Measurements from ENCODE around the gene CTSD. TPM values are rescaled to one million over a fixed set of nuclear protein-coding genes. Genes with fewer than 3 reads are reported as not detected.
A peak's percentile ranks its signal among the peaks of the same experiment; 100 is the strongest.

Gene CTSD
- total and polyA plus RNA-seq, 4 donors = 310 to 814 (median 553) TPM

DNA sequence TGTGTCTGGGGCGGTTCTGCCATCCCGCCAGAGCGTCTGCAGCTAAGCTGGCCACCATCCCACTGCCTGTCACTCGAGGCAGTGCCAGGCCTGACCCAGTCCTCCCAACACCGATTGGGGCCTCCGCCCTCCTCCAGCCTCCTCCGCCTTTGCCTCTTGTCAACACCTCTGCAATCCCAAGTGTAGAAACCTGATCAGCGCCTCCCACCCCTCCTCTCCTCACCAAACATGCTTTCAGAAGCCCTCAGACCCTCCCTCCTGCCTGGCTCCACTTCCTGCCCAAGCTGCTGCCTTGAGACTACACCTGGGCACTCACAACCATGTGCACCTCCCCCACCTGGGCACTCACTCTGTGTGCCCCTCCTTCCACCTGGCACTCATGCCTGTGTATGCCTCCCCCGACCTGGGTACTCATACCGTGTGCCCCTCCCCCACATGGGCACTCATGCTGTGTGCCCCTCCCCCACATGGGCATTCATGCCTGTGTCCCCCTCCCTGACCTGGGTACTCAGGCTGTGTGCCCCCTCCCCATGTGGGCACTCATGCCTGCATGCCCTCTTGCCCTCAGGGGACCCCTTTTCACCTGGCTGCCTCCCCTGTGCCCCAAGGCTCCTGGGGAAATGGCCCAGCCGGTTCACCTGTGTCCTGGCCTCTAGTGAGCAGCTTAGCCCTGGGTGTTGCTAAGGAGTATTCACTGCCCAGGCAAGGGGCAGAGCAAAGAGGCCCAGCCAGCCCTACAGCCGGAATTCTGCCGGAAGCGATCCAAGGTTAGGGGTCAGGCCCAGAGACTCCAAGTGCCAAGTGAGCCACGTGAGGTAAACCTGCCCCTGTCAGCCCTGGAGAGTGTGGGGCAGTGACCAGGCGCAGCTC, 7.8 kb downstream of the CTSD start:
- Histone ChIP-seq H3K27ac (ENCODE audit: low read depth in 1 of 2, low read length in 2 of 2) (peak overlapping the region; percentile 49 to 50), H3K36me3 (ENCODE audit: control insufficient read depth in 4 of 4, insufficient read depth in 3 of 4, low read depth in 1 of 4, low read length in 3 of 4) (peaks cover 0 to 35% (median 23%) of the 10 kb centered on the region in 4 donors), H3K9me3 (ENCODE audit: control insufficient read depth in 4 of 4, low read length in 3 of 4) (no peaks in the 10 kb centered on the region), H3K4me3 (ENCODE audit: low read depth in 1 of 3, low read length in 3 of 3) (no peak overlapping the region), H3K9ac (ENCODE audit: low read depth in 1 of 2, low read length in 2 of 2) (no peak overlapping the region), H3K27me3 (ENCODE audit: control insufficient read depth in 4 of 4, insufficient read depth in 4 of 4, low read length in 3 of 4) (no peaks in the 10 kb centered on the region), H3K4me1 (ENCODE audit: control insufficient read depth in 4 of 4, insufficient read depth in 4 of 4, low read length in 3 of 4) (peaks cover 19 to 57% (median 38%) of the 10 kb centered on the region in 4 donors)
- TF ChIP-seq FOXA1 (IDR thresholded peaks at IDR 0.05) (no peak), HNF4A (conservative IDR thresholded peaks at IDR 0.05) (peak in 1 of 2 donors; percentile 42), RXRA (IDR thresholded peaks at IDR 0.05) (peak in 1 of 2 donors; percentile 50), NR2F2 (IDR thresholded peaks at IDR 0.05) (peak; percentile 58)
- DNase-seq (ENCODE audit: low spot score) = no peak
- WGBS = 50% methylated on average over 16 of the region's 16 CpGs

DNA sequence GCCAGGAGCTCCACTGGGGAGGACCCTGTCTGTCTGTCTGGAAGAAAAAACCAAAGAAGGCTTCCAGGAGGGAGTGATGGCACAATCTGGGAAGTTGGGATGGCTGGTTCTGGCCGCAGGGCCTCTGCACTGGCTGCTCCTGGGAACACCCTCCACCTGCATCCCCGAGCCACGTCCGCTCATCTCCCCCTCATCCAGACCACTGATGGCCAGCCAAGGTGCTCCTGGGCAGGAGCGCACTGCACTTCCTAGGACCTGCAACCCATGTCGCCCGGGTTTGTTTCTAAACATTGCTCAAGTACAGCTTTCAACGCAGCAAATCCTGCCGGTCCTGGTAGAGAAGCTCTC, 8.4 kb downstream of the CTSD start:
- Histone ChIP-seq H3K36me3 (ENCODE audit: control insufficient read depth in 4 of 4, insufficient read depth in 3 of 4, low read depth in 1 of 4, low read length in 3 of 4) (peaks cover 0 to 35% (median 23%) of the 10 kb centered on the region in 4 donors), H3K4me3 (ENCODE audit: low read depth in 1 of 3, low read length in 3 of 3) (no peak overlapping the region), H3K27ac (ENCODE audit: low read depth in 1 of 2, low read length in 2 of 2) (no peak overlapping the region), H3K9me3 (ENCODE audit: control insufficient read depth in 4 of 4, low read length in 3 of 4) (no peaks in the 10 kb centered on the region), H3K4me1 (ENCODE audit: control insufficient read depth in 4 of 4, insufficient read depth in 4 of 4, low read length in 3 of 4) (peaks cover 14 to 56% (median 34%) of the 10 kb centered on the region in 4 donors), H3K27me3 (ENCODE audit: control insufficient read depth in 4 of 4, insufficient read depth in 4 of 4, low read length in 3 of 4) (no peaks in the 10 kb centered on the region), H3K9ac (ENCODE audit: low read depth in 1 of 2, low read length in 2 of 2) (no peak overlapping the region)
- TF ChIP-seq HNF4A (conservative IDR thresholded peaks at IDR 0.05) = no peak
- TF ChIP-seq EGR1 (IDR thresholded peaks at IDR 0.05; ENCODE audit: low read depth in 2 of 2) = no peak
- TF ChIP-seq, protein P1, sequence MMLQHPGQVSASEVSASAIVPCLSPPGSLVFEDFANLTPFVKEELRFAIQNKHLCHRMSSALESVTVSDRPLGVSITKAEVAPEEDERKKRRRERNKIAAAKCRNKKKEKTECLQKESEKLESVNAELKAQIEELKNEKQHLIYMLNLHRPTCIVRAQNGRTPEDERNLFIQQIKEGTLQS (IDR thresholded peaks at IDR 0.05) = no peak
- TF ChIP-seq, protein P2, sequence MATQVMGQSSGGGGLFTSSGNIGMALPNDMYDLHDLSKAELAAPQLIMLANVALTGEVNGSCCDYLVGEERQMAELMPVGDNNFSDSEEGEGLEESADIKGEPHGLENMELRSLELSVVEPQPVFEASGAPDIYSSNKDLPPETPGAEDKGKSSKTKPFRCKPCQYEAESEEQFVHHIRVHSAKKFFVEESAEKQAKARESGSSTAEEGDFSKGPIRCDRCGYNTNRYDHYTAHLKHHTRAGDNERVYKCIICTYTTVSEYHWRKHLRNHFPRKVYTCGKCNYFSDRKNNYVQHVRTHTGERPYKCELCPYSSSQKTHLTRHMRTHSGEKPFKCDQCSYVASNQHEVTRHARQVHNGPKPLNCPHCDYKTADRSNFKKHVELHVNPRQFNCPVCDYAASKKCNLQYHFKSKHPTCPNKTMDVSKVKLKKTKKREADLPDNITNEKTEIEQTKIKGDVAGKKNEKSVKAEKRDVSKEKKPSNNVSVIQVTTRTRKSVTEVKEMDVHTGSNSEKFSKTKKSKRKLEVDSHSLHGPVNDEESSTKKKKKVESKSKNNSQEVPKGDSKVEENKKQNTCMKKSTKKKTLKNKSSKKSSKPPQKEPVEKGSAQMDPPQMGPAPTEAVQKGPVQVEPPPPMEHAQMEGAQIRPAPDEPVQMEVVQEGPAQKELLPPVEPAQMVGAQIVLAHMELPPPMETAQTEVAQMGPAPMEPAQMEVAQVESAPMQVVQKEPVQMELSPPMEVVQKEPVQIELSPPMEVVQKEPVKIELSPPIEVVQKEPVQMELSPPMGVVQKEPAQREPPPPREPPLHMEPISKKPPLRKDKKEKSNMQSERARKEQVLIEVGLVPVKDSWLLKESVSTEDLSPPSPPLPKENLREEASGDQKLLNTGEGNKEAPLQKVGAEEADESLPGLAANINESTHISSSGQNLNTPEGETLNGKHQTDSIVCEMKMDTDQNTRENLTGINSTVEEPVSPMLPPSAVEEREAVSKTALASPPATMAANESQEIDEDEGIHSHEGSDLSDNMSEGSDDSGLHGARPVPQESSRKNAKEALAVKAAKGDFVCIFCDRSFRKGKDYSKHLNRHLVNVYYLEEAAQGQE (IDR thresholded peaks at IDR 0.05) = no peak
- TF ChIP-seq RAD21 (IDR thresholded peaks at IDR 0.05) = no peak
- TF ChIP-seq SP1 (IDR thresholded peaks at IDR 0.05) = no peak
- DNase-seq (ENCODE audit: low spot score) = no peak
- WGBS = 76% methylated on average over 9 of the region's 9 CpGs

GRCh38 chr11:1754376-1755150, 9.2 kb downstream of the CTSD start:
- TF ChIP-seq, protein P2 (IDR thresholded peaks at IDR 0.05) = no peak
- no peak for TF ChIP-seq HNF4A (conservative IDR thresholded peaks at IDR 0.05)
- TF ChIP-seq, protein P3, sequence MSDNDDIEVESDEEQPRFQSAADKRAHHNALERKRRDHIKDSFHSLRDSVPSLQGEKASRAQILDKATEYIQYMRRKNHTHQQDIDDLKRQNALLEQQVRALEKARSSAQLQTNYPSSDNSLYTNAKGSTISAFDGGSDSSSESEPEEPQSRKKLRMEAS (IDR thresholded peaks at IDR 0.05) = no peak
- Histone ChIP-seq H3K27ac (ENCODE audit: low read depth in 1 of 2, low read length in 2 of 2) (no peak overlapping the region), H3K9me3 (ENCODE audit: control insufficient read depth in 4 of 4, low read length in 3 of 4) (no peaks in the 10 kb centered on the region), H3K27me3 (ENCODE audit: control insufficient read depth in 4 of 4, insufficient read depth in 4 of 4, low read length in 3 of 4) (no peaks in the 10 kb centered on the region), H3K36me3 (ENCODE audit: control insufficient read depth in 4 of 4, insufficient read depth in 3 of 4, low read depth in 1 of 4, low read length in 3 of 4) (peaks cover 0 to 34% (median 23%) of the 10 kb centered on the region in 4 donors), H3K9ac (ENCODE audit: low read depth in 1 of 2, low read length in 2 of 2) (no peak overlapping the region), H3K4me1 (ENCODE audit: control insufficient read depth in 4 of 4, insufficient read depth in 4 of 4, low read length in 3 of 4) (peaks cover 14 to 52% (median 29%) of the 10 kb centered on the region in 4 donors), H3K4me3 (ENCODE audit: low read depth in 1 of 3, low read length in 3 of 3) (no peak overlapping the region)
- DNase-seq (ENCODE audit: low spot score) = no peak
- 92% methylated on average over 8 of the region's 8 CpGs for WGBS

Measured in liver (tissue), 9 donors.